Endothelial cell of umbilical vein (primary cell): ENCODE measurements around the gene PPIE. TPM values are rescaled to one million over a fixed set of nuclear protein-coding genes. Genes with fewer than 3 reads are reported as not detected.

Source experiments
- BruUV-seq: library from RNA; stranded (reverse); fragments of 400-500 nt; replicated peaks from 2 replicates; lab custom pipeline; 2021; lab: Mats Ljungman, UMichigan
- CTCF ChIA-PET: fragments of 300-600, 350-600 bp; sonication (Branson Sonifier 250); formaldehyde crosslinking; loops from one replicate; lab custom pipeline; 2021; ENCODE audit warnings: antibody characterized with exemption, inconsistent platforms; lab: Charles Lee
- POLR2A ChIA-PET: fragments of 300-600, 350-600 bp; sonication (Branson Sonifier 250); formaldehyde crosslinking; loops from one replicate; lab custom pipeline; 2021; ENCODE audit warnings: antibody characterized with exemption, inconsistent platforms; lab: Charles Lee
- DNase-seq: peaks from one replicate; pipeline ENCODE4 v3.0.0-alpha.2; 2011; ENCODE audit warnings: low read depth, low spot score
- FAIRE-seq: peaks from 2 replicates; lab custom pipeline; 2011; peaks lifted over from hg19 to GRCh38; lab: Jason Lieb, UNC
- H2AFZ ChIP-seq: 2 replicates; pipeline ENCODE4 v1.6.0; 2012; ENCODE audit warnings: low read depth, low read length, control low read depth, inconsistent platforms
- H3K27ac ChIP-seq: 2 replicates; pipeline ENCODE4 v1.5.1; 2011; ENCODE audit warnings: low read depth, mild to moderate bottlenecking, control low read depth, low read length, moderate library complexity; ENCODE audit not compliant: insufficient read depth
- H3K27me3 ChIP-seq, 2 experiments: 2 replicates each; pipeline versions ENCODE4 v1.6.0 to v1.6.1; 2011; ENCODE audit warnings: low read length in 2 of 2, mixed read lengths in 1 of 2; ENCODE audit not compliant: control insufficient read depth in 2 of 2, insufficient read depth in 2 of 2
- H3K36me3 ChIP-seq, 2 experiments: 2 replicates in 1 of 2; 3 replicates in 1 of 2; pipeline ENCODE4 v1.5.1; 2011; ENCODE audit warnings: low read length in 2 of 2, mild to moderate bottlenecking in 1 of 2, moderate library complexity in 1 of 2; ENCODE audit not compliant: control insufficient read depth in 2 of 2, insufficient read depth in 2 of 2; ENCODE audit errors: extremely low read depth in 1 of 2
- H3K4me1 ChIP-seq: 3 replicates; pipeline ENCODE4 v1.5.1; 2011; ENCODE audit warnings: mild to moderate bottlenecking, low read length; ENCODE audit not compliant: control insufficient read depth, insufficient read depth; ENCODE audit errors: extremely low read depth
- H3K4me2 ChIP-seq: 2 replicates; pipeline ENCODE4 v1.6.1; 2011; ENCODE audit warnings: low read length, control low read depth, mixed read lengths; ENCODE audit not compliant: insufficient read depth
- H3K4me3 ChIP-seq, 3 experiments: fragments of 200-600 bp in 1 of 3; sonication (generic), shearing (Covaris generic) in 1 of 3; replicated peaks in 1 of 3; 2 replicates each; pipeline ENCODE4 v1.5.1; 2011 to 2016; ENCODE audit warnings: control low read depth in 3 of 3, low read length in 3 of 3, mild to moderate bottlenecking in 2 of 3, inconsistent platforms in 1 of 3, low read depth in 1 of 3, moderate library complexity in 1 of 3; ENCODE audit not compliant: insufficient read depth in 1 of 3
- H3K79me2 ChIP-seq: 2 replicates; pipeline ENCODE4 v1.6.0; 2012; ENCODE audit warnings: low read length, inconsistent platforms; ENCODE audit not compliant: control insufficient read depth, insufficient read depth
- H3K9ac ChIP-seq: replicated peaks from 2 replicates; pipeline ENCODE3; 2011; ENCODE audit warnings: low read length, control low read depth; ENCODE audit not compliant: insufficient read depth; ENCODE audit errors: extremely low read depth
- H3K9me1 ChIP-seq: replicated peaks from 3 replicates; pipeline ENCODE4 v1.6.0; 2011; ENCODE audit warnings: mild to moderate bottlenecking, low read length; ENCODE audit not compliant: control insufficient read depth, insufficient read depth; ENCODE audit errors: extremely low read depth
- H3K9me3 ChIP-seq: replicated peaks from 2 replicates; pipeline ENCODE4 v1.5.1; 2012; ENCODE audit warnings: low read length, inconsistent platforms; ENCODE audit not compliant: control insufficient read depth, insufficient read depth
- H4K20me1 ChIP-seq: replicated peaks from 2 replicates; pipeline ENCODE3; 2011; ENCODE audit warnings: mild to moderate bottlenecking, low read length; ENCODE audit not compliant: control insufficient read depth, insufficient read depth; ENCODE audit errors: extremely low read depth
- CTCF ChIP-seq, 2 donors: IDR thresholded peaks; 1 replicate in 1 of 2; 2 replicates in 1 of 2; pipeline ENCODE4 v1.5.1; 2011; ENCODE audit warnings: low read length in 2 of 2, mild to moderate bottlenecking in 2 of 2, moderate library complexity in 2 of 2, control low read depth in 1 of 2, inconsistent platforms in 1 of 2, low read depth in 1 of 2; ENCODE audit not compliant: insufficient read depth in 1 of 2; ENCODE audit errors: extremely low read depth in 1 of 2
- EZH2 ChIP-seq: IDR thresholded peaks from 2 replicates; pipeline ENCODE4 v1.6.1; 2012; ENCODE audit warnings: borderline replicate concordance, low read depth, mild to moderate bottlenecking, moderate library complexity, low read length, inconsistent platforms; ENCODE audit not compliant: severe bottlenecking
- FOS ChIP-seq: IDR thresholded peaks from 2 replicates; pipeline ENCODE4 v1.6.1; 2011; ENCODE audit warnings: mild to moderate bottlenecking, low read length, moderate library complexity, borderline replicate concordance; ENCODE audit not compliant: insufficient read depth
- GATA2 ChIP-seq: IDR thresholded peaks from 2 replicates; pipeline ENCODE4 v1.7.0; 2011; ENCODE audit warnings: low read depth, mild to moderate bottlenecking, moderate library complexity, mixed read lengths, low read length; ENCODE audit not compliant: insufficient read length, insufficient read depth
- JUN ChIP-seq: IDR thresholded peaks from 2 replicates; pipeline ENCODE4 v1.6.1; 2011; ENCODE audit warnings: borderline replicate concordance, low read depth; ENCODE audit not compliant: insufficient read length, insufficient read depth
- MAX ChIP-seq: IDR thresholded peaks from 2 replicates; pipeline ENCODE4 v1.6.1; 2011; ENCODE audit not compliant: insufficient read depth, insufficient read length
- MYC ChIP-seq: IDR thresholded peaks from one replicate; pipeline ENCODE4 v1.6.1; 2011; ENCODE audit warnings: mild to moderate bottlenecking, low read depth, low read length
- POLR2A ChIP-seq: IDR thresholded peaks from 2 replicates; pipeline ENCODE4 v1.6.1; 2012; ENCODE audit warnings: low read depth, mild to moderate bottlenecking, control low read depth, low read length
- POLR2AphosphoS5 ChIP-seq: IDR thresholded peaks from 2 replicates; pipeline ENCODE4 v1.6.1; 2012; ENCODE audit warnings: low read depth, mild to moderate bottlenecking, control low read depth, low read length, moderate library complexity; ENCODE audit not compliant: insufficient read depth
- dilution Hi-C: fragments of 300-500 bp; cut with MboI; formaldehyde crosslinking; loops from one replicate; pipeline ENCODE4 v1.15.0; 2019; ENCODE audit warnings: low sequenced_read_pairs; ENCODE audit not compliant: extremely low pct_ligation_motif_present
- intact Hi-C: fragments of 100-400 bp; cut with micrococcal nuclease; formaldehyde crosslinking; loops from one replicate; pipeline ENCODE4 v1.10.0; 2022
- polyA plus RNA-seq, 4 experiments: library from polyadenylated mRNA; depleted of rRNA in 3 of 4; stranded (reverse) in 3 of 4; unstranded in 1 of 4; fragments of >200 nt; gene quantifications; 2 replicates each; pipeline versions ENCODE4 v1.2.1 to v1.2.3, GENCODE V29; 2011 to 2012; ENCODE audit warnings: missing spikeins in 1 of 4
- total RNA-seq: library from RNA; stranded (reverse); gene quantifications from 2 replicates; pipeline ENCODE4 v1.2.3, GENCODE V29; 2021

The PPIE gene
- total and polyA plus RNA-seq, 2 donors (not counting 3 experiments of a cell fraction or from before 2014, with no cell fraction given), result 44.4 to 74.9 TPM

- dilution Hi-C loops, result no loop called here
Measured at GRCh38 chr1:39699419-39699818, 39.3 kb upstream of the PPIE start.

More at GRCh38 chr1:39699419-39699818, 39.3 kb upstream of the PPIE start:
- Histone ChIP-seq H3K9me3 (no peaks in the 10 kb centered on the region), H2AFZ (no peak overlapping the region), H3K4me3 (no peak overlapping the region), H3K79me2 (no peaks in the 10 kb centered on the region), H3K4me1 (no peaks in the 10 kb centered on the region), H3K4me2 (no peak overlapping the region), H3K9me1 (no peaks in the 10 kb centered on the region), H3K27me3 (peaks cover 34 to 37% of the 10 kb centered on the region in 2 experiments), H3K9ac (no peak overlapping the region), H4K20me1 (no peaks in the 10 kb centered on the region), H3K27ac (no peak overlapping the region), H3K36me3 (no peaks in the 10 kb centered on the region)
- intact Hi-C loops, result no loop called here
- CTCF ChIA-PET, result interaction anchor here (1.0 to 1.5 kb wide), 4 partner anchors 8 to 93 kb away, joined by 3 to 7 read pairs (median 4); partner anchors contain the start of gene HPCAL4
- no peak for TF ChIP-seq POLR2A
- no peak for TF ChIP-seq JUN
- no peak for TF ChIP-seq POLR2AphosphoS5
- TF ChIP-seq MAX, result no peak
- TF ChIP-seq FOS, result no peak
- TF ChIP-seq EZH2, result no peak
- TF ChIP-seq CTCF (IDR thresholded peaks at IDR 0.05; ENCODE audit: extremely low read depth in 1 of 2, insufficient read depth in 1 of 2, low read depth in 1 of 2, low read length in 2 of 2), result no peak
- no peak for TF ChIP-seq MYC
- TF ChIP-seq GATA2, result no peak
- FAIRE-seq (no peak), DNase-seq (no peak)
- BruUV-seq, result no TSS peak
- POLR2A ChIA-PET, result no interaction called here
